GM04503 (cell line): ENCODE data around the gene CTSW.
"Not testable (repeated sequence)": the region's sequence is repeated elsewhere in the genome, so short reads cannot be mapped to it uniquely, and the experiment has no call there.

Source experiments
- DNase-seq: peaks from one replicate; pipeline ENCODE4 v3.0.0-alpha.2; 2012; ENCODE audit warnings: low read depth

Gene CTSW

GRCh38 chr11:65879617-65880016, at the start of gene CTSW:
Gene CTSW (plus strand): TSS chr11:65879837. CDS start chr11:65879855, 18 bp downstream.
- no peak for DNase-seq

GRCh38 chr11:65832231-65832630, 47.4 kb upstream of the CTSW start:
- not testable (repeated sequence) for DNase-seq

DNA sequence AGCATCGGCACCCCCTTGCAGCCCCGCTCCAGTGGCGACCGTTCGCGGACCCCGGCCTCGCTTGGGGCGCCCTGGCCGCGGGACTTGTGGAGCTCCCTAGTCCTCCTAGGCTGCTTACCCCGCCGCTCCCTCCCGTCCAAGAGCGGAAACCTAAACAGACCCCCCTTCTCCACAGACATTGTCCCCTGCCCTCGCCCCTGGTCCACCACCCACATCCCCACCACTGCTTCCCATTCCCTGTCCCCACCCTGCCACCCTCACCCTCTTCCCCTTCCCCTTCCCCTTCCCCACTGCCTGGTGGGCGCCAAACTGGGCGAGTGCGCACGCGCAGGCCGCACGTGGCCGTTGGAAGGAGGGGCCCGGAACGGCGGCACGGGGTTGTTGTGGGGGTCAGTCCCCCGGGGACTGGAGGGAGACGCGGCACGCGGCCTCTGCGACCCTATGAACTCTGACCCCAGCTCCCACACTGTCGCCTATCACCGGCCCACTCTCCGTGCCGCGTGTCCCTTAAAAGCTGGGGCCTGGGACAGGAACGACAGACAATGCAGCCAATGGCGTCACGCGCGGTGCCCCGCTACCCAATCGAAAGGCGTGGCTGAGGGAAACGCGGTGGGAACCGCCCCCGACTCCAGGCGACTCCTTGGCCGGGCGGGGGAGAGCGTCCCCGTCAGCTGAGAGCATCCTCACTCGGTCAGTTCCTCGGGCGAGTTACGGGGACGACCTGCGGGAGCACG, 46.2 kb upstream of the CTSW start, which contains the start of gene SNX32:
SNX32 (plus strand) TSS at position 667 of the 734 bp plus-strand sequence. CDS start 103 bp downstream, outside the sequence.
- DNase-seq: peak; percentile 37

DNA sequence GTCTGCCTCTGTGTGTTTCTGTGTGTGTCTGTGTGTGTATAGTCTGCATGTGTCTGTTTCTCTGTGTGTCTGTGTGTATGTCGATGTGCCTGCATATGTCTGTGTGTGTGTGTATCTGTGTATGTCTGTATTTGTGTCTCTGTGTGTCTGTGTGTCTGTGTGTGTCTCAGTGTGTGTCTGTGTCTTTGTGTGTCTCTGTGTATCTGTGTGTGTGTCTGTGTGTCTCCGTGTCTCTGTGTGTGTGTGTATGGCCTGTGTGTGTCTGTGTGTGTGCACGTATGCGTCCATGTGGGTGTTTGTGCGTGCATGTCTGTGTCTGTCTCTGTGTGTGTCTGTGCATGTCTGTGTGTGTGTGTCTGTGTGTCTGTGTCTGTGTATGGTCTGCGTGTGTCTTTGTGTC, 45.4 kb upstream of the CTSW start:
- no peak for DNase-seq

DNA sequence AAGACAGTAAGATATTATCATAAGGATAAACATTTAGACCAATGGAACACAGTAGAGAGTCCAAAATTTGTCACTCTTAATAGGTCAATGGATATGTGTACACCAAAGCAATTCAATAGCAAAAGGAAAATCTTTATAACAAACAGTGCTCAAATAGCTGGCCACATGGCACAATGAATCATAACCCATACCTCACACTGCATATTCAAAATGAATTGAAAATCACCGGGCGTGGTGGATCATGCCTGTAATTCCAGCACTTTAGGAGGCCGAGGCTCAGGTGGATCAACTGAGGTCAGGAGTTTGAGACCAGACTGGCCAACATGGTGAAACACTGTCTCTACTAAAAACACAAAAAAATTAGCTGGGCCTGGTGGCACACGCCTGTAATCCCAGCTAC, 37.5 kb upstream of the CTSW start:
- no peak for DNase-seq

DNA sequence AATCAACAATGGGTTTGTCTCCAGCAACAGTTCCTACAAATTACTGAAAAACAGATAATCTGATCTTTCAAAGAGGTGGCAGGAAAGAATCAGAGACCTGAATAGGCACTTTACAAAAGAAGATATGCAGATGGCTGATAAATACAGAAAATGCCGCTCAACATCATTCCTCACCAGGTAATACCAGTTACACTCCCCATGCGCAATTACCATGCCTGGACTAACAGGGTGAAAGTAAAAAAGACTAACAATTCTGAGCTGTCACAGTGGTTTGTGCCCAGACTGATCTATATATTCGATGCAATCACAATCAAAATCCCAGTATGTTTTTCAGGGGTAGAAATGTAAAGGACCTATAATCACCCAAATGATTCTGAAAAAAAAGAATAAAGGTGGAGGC, 35.8 kb upstream of the CTSW start:
- no peak for DNase-seq

GRCh38 chr11:65844231-65844872, 35.3 kb upstream of the CTSW start:
- no peak for DNase-seq

GRCh38 chr11:65847746-65848145, 31.9 kb upstream of the CTSW start:
- no peak for DNase-seq

DNA sequence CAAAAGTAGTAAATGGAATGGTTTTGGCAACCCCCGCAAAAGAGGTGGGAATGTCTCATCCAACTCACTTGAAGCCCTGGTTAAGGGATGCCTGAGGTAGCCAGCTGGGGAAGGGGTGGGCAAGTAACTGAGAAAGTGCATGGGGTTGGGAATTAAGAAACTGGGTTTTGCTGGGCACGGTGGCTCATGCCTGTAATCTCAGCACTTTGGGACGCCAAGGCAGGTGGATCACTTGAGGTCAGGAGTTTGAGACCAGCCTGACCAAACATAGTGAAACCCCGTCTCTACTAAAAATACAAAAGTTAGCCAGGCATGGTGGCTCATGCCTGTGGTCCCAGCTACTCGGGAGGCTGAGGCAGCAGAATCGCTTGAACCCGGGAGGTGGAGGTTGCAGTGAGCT, 30.9 kb upstream of the CTSW start:
- not testable (repeated sequence) for DNase-seq

- no peak for DNase-seq
Observed at GRCh38 chr11:65849366-65849765, 30.3 kb upstream of the CTSW start.

GRCh38 chr11:65849771-65850216, 29.8 kb upstream of the CTSW start:
- DNase-seq: no peak

- DNase-seq: no peak
Observed at GRCh38 chr11:65850217-65851082, 29.2 kb upstream of the CTSW start.

DNA sequence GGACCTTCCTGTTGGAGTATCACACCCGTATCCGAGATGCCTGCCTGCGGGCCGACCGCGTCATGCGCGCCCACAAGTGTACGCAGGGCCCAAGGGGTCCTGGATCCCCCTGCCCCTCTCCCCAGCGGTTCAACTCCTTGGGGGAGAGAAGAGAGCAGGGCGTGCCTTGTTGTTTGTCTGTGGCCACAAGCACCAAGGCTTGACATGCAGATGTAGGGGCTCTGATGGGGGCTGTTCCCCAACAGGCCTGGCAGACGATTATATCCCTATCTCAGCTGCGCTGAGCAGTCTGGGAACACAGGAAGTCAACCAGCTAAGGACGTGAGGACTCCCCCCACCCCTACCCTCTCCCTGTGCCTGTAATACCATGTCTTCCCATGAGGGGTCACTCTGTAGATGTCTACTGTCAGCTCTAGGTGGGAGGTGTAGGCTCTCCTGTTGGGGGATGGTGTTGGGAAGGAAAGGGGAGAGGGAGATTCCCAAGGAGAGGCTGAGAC, 28.5 kb upstream of the CTSW start:
- DNase-seq: no peak

- DNase-seq: no peak
Observed at GRCh38 chr11:65851811-65852507, 27.7 kb upstream of the CTSW start.

DNA sequence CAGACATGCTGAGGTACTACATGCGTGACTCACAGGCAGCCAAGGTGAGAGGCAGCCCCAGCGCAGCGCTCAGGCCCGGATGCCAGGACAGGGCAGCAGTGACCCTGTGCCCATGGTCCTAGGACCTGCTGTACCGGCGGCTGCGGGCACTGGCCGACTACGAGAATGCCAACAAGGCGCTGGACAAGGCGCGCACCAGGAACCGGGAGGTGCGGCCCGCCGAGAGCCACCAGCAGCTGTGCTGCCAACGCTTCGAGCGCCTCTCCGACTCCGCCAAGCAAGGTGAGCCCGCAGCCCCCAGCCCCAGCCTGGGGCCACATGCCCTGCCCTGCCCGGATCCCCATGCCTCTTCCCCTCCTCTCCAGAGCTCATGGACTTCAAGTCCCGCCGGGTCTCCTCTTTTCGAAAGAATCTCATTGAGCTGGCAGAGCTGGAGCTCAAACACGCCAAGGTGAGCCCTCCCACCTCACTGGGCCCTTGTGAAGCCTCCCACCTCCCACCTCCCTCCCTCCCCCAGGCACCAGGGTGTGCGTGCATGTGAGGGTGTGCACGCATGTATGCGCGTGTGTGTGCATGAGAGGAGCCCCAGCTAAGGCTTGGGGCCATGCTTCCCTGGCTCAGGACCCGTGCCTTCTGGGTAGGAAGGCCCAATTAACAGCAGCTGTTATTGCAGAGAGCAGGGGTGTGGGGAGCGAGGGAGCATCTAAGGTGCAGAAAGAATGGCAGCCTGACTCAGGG, 27.0 kb upstream of the CTSW start:
- no peak for DNase-seq

DNA sequence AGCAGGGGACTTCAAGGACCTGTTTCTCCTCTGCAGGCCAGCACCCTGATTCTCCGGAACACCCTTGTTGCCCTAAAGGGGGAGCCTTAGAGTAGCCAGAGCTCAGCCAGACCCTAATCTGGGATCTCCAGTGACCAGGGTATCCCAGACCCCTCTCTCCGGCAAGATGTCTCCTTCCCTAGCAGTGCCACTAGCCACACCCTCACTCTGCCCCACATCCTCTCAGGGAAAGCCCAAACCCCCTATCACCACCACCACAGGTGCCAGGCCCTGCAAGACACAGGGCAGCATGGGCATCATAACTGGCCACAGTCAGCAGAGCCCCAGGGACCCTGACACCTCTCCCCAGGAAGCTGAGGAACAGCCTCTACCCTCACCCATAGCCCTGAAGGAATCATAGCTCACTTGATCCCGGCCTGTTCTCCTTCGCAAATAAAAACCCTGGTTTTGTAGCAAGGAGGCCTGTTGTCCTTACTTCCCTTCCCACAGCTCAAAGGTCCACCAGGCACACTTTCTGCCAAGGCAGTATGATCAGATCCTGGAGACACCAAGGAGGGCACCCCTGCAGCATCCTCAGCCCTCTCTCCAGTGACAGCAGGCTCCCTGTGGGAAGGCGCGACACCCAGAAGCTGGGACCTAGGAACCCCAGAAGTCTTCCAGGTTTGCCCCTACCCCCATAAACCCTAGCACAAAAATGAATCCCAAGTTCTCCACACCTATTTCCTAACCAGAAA, 26.2 kb upstream of the CTSW start:
- no peak for DNase-seq

DNA sequence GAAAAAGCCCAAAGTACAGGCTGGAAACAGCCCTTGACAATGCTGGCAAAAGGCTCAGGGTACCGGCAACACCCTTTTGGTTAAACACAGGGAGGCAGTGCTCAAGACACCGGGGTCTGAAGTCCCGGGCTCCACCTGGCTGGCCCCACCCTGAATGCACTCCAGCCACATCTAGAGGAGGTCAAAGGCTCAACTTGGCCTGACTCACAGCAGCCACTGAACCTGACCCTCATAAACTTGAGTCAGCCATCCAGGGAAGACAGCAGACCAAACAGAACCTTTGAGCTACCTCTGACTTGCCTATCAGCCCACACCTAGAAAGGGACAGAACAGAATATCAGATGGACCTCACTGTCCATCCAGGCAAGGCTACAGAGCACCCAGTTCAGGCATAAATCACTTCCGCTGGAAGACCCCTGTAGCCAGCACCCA, 25.5 kb upstream of the CTSW start:
- DNase-seq: no peak

- DNase-seq: no peak
Observed at GRCh38 chr11:65854852-65855837, 24.5 kb upstream of the CTSW start.

DNA sequence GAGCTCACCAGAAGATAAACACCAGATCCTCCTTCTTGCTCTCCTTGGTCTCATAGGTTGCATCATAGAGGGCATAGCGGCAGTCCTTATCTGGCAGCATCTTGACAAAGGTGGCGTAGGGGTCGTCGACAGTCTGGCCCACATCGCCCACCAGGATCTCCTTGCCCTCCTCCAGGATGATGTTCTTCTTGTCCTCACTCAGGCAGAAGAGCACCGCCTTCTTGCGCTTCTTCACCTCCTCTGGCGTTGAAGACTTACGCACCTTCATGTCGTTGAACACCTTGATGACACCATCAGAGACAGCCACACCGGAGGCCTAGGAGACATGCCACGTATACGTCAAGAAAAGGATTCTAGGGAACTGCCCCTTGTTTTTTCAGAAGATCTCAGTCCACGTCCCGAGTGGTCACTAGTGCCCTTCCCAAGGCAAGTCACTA, 23.7 kb upstream of the CTSW start:
- no peak for DNase-seq
